ENCODE results near the gene IDUA. TPM values are rescaled to one million over a fixed set of nuclear protein-coding genes. Genes with fewer than 3 reads are reported as not detected.

Gene IDUA
- total and polyA plus RNA-seq, 4 donors, result 7.5 to 66.5 (median 21.6) TPM

GRCh38 chr4:1015746-1016145 is 28.9 kb downstream of the IDUA start:
- Histone ChIP-seq H3K4me3 (no peak overlapping the region), H3K27ac (ENCODE audit: low read depth in 1 of 2, low read length in 1 of 2) (no peak overlapping the region), H3K9ac (ENCODE audit: insufficient read depth in 1 of 2, low read length in 2 of 2) (no peak overlapping the region), H3K9me3 (ENCODE audit: control insufficient read depth in 4 of 4, insufficient read depth in 3 of 4, low read length in 3 of 4) (no peaks in the 10 kb centered on the region), H3K36me3 (ENCODE audit: control insufficient read depth in 4 of 4, insufficient read depth in 4 of 4, low read length in 4 of 4) (peaks cover 0 to 2% (median 0%) of the 10 kb centered on the region in 4 donors), H3K4me1 (ENCODE audit: control insufficient read depth in 5 of 5, insufficient read depth in 5 of 5, low read length in 5 of 5) (peaks cover 0 to 13% (median 11%) of the 10 kb centered on the region in 5 donors), H3K27me3 (ENCODE audit: control insufficient read depth in 3 of 3, insufficient read depth in 3 of 3, low read length in 2 of 3) (no peaks in the 10 kb centered on the region)
- 94 to 99% methylated on average over 10 of the region's 10 CpGs for WGBS, 2 donors
- no peak for ATAC-seq (ENCODE audit: insufficient read depth, low FRiP score)
- DNase-seq, result no peak
- TF ChIP-seq, protein P1, sequence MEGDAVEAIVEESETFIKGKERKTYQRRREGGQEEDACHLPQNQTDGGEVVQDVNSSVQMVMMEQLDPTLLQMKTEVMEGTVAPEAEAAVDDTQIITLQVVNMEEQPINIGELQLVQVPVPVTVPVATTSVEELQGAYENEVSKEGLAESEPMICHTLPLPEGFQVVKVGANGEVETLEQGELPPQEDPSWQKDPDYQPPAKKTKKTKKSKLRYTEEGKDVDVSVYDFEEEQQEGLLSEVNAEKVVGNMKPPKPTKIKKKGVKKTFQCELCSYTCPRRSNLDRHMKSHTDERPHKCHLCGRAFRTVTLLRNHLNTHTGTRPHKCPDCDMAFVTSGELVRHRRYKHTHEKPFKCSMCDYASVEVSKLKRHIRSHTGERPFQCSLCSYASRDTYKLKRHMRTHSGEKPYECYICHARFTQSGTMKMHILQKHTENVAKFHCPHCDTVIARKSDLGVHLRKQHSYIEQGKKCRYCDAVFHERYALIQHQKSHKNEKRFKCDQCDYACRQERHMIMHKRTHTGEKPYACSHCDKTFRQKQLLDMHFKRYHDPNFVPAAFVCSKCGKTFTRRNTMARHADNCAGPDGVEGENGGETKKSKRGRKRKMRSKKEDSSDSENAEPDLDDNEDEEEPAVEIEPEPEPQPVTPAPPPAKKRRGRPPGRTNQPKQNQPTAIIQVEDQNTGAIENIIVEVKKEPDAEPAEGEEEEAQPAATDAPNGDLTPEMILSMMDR (IDR thresholded peaks at IDR 0.05; ENCODE audit: control extremely low read depth, extremely low read depth), result no peak

DNA sequence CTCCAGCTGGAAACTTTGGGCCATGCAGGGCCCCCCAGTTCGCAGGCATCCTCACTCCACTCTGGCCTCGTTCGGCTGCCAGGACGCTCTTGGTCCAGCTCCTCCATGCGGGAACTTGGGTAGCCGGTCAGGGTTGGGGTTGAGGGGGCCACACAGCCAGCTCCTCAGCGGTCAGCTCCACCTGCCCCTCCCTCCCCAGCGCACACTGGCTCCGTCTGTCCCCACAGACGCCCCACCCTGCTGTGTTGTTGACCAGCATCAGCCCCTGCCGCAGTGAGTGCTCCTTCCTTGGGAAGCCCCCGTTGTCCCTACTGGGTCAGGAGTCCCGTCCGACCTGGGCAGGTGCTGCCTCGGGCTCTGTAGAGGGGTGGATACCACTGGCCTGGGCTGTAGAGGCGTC is 30.4 kb downstream of the IDUA start:
- no peak overlapping the region for H3K27ac ChIP-seq (ENCODE audit: low read depth in 1 of 2, low read length in 1 of 2)
- TF ChIP-seq, protein P1 (IDR thresholded peaks at IDR 0.05; ENCODE audit: control extremely low read depth, extremely low read depth), result no peak
- DNase-seq, result no peak
- ATAC-seq (ENCODE audit: insufficient read depth, low FRiP score), result no peak
- H3K36me3 ChIP-seq (ENCODE audit: control insufficient read depth in 4 of 4, insufficient read depth in 4 of 4, low read length in 4 of 4), result peaks cover 0 to 2% (median 0%) of the 10 kb centered on the region in 4 donors
- 84 to 93% methylated on average over 15 to 16 of the region's 16 CpGs for WGBS, 2 donors
- H3K4me1 ChIP-seq (ENCODE audit: control insufficient read depth in 5 of 5, insufficient read depth in 5 of 5, low read length in 5 of 5), result peaks cover 0 to 11% (median 8%) of the 10 kb centered on the region in 5 donors
- no peaks in the 10 kb centered on the region for H3K9me3 ChIP-seq (ENCODE audit: control insufficient read depth in 4 of 4, insufficient read depth in 3 of 4, low read length in 3 of 4)
- no peak overlapping the region for H3K9ac ChIP-seq (ENCODE audit: insufficient read depth in 1 of 2, low read length in 2 of 2)
- no peaks in the 10 kb centered on the region for H3K27me3 ChIP-seq (ENCODE audit: control insufficient read depth in 3 of 3, insufficient read depth in 3 of 3, low read length in 2 of 3)
- no peak overlapping the region for H3K4me3 ChIP-seq

- peaks cover 0 to 11% (median 3%) of the 10 kb centered on the region in 5 donors for H3K4me1 ChIP-seq (ENCODE audit: control insufficient read depth in 5 of 5, insufficient read depth in 5 of 5, low read length in 5 of 5)
- H3K9me3 ChIP-seq (ENCODE audit: control insufficient read depth in 4 of 4, insufficient read depth in 3 of 4, low read length in 3 of 4), result no peaks in the 10 kb centered on the region
- DNase-seq, result no peak
- H3K4me3 ChIP-seq, result no peak overlapping the region
- H3K27me3 ChIP-seq (ENCODE audit: control insufficient read depth in 3 of 3, insufficient read depth in 3 of 3, low read length in 2 of 3), result no peaks in the 10 kb centered on the region
- no peak overlapping the region for H3K9ac ChIP-seq (ENCODE audit: insufficient read depth in 1 of 2, low read length in 2 of 2)
- WGBS, 2 donors, result 87 to 91% methylated on average over 15 of the region's 15 CpGs
- H3K27ac ChIP-seq (ENCODE audit: low read depth in 1 of 2, low read length in 1 of 2), result no peak overlapping the region
- TF ChIP-seq, protein P1 (IDR thresholded peaks at IDR 0.05; ENCODE audit: control extremely low read depth, extremely low read depth), result no peak
- no peak for ATAC-seq (ENCODE audit: insufficient read depth, low FRiP score)
- peaks cover 0 to 3% (median 0%) of the 10 kb centered on the region in 4 donors for H3K36me3 ChIP-seq (ENCODE audit: control insufficient read depth in 4 of 4, insufficient read depth in 4 of 4, low read length in 4 of 4)
These were observed 30.9 kb downstream of the IDUA start for GRCh38 chr4:1017706-1018105.

All from lung (tissue), 12 donors.